Tongue (tissue), 2 donors: ENCODE measurements around the gene WDR26. TPM values are rescaled to one million over a fixed set of nuclear protein-coding genes. Genes with fewer than 3 reads are reported as not detected.
"Not testable (repeated sequence)": the region's sequence is repeated elsewhere in the genome, so short reads cannot be mapped to it uniquely, and the experiment has no call there.

Experiments
- DNase-seq: peaks from one replicate; pipeline ENCODE4 v3.0.0-alpha.2; 2015
- total RNA-seq: library from RNA; depleted of rRNA; stranded (reverse); fragments of >200 nt; gene quantifications from one replicate; pipeline ENCODE4 v1.2.3, GENCODE V29; 2014

Gene WDR26
- total RNA-seq, 1 donor from 2014 or later, result 86.1 TPM

- DNase-seq, result no peak
These were observed 42.0 kb downstream of the WDR26 start for GRCh38 chr1:224392411-224393249.

DNA sequence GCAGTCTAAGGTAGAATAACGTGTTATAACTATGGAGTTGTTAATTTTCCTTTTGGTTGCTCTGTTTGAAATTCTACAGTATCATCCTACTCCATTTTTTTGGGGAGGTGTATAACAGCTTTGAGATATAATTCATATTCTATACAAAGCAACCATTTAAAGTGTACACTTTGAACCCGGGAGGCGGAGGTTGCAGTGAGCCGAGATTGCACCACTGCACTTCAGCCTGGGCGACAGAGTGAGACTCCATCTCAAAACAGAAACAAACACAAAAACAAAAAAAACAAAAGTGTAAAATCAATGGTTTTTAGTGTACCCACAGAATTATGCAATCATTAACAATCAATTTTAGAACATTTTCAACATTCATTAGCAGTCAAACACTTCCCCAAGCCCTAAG is 44.1 kb downstream of the WDR26 start:
- DNase-seq, result no peak

DNA sequence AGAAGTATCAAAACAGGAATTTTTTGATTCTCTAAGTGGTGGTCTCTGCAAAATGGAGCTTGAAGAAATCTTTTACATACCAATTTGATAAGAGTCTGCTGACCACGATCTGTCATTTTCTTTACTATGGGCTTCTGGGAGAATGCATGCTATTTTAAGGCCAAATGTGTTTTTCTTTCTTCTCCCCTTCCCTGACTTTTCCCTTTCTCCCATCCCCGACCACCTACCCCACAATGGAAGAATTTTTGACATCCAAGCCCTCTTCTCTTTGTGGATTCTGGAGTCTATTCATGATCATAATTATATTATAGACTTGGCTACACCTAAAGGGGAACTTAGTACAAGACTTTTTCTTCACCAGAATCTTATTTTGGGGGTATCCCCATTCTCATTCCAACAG is 46.7 kb downstream of the WDR26 start:
- DNase-seq, result no peak

GRCh38 chr1:224387302-224387912 is 47.2 kb downstream of the WDR26 start:
- peak; percentile 60 for DNase-seq

DNA sequence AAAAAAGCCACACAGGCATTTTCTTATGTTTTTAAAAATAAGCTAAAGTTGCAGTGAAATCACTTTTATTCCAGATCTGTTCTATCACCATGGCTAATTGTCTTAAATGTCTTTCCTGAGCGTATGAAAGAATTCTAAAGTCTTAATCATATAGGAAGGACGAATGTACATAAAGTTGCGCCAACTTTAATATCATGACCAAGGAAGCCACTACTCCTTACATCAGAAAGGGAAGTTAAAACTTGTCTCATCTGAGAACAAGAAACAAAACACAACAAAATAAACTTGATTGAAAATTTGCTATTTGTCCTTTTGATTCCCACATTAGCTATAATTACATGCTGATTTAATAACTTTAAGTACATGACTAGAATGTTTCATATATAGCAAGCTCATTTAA is 51.4 kb downstream of the WDR26 start:
- DNase-seq, result no peak

DNA sequence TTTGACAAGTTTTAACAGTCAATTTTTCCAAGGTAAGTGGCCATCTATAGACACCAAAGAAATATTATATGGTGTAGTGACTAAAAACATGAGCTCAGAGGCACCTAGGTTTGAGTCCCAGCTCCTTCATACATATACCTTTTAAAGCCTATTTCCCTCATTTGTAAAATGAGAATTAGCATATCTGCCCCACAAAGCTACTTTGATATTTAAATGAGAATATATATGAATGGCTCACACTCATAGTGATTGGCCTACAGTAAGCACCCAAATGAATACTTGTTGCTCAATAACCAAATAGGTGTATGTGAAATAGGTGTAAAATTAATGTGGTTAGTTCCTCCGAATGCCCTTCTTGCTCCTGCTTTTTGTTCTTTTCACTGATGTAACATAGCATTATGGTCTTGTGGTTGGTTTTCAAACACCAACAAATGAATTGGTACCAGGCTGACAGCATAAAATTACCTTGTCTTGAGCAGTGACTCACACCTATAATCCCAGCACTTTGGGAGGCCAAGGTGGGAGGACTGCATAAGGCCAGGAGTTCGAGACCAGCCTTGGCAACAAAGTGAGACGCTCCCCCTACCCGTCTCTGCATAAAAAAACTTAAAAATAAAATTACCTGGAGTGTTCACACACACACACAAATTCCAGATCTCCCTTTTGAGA is 52.6 kb downstream of the WDR26 start:
- no peak for DNase-seq

DNA sequence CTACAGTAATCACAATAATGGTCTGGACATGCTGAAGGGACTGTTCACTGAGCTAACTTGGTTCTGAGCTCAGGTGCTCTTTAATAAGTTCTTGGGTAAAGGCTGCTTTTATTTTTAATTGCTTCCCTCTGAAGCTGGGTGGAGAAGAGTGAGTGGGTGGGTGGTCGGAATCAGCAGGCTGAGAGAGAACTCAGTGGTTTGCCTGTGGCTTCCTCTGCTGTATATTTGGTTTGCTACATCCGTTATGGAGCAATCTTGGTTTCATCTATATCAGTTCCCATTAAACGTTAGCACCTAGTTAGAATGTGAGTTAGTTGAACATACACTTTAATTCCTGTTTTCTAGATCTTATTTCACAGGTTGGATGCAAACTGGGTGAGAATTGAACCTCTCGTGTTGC is 54.6 kb downstream of the WDR26 start:
- DNase-seq, result no peak

- no peak for DNase-seq
These were observed 55.6 kb downstream of the WDR26 start for GRCh38 chr1:224378855-224379631.

GRCh38 chr1:224377676-224378006 is 57.0 kb downstream of the WDR26 start:
- DNase-seq, result no peak

- DNase-seq, result no peak
These were observed 59.5 kb downstream of the WDR26 start for GRCh38 chr1:224375059-224375458.

DNA sequence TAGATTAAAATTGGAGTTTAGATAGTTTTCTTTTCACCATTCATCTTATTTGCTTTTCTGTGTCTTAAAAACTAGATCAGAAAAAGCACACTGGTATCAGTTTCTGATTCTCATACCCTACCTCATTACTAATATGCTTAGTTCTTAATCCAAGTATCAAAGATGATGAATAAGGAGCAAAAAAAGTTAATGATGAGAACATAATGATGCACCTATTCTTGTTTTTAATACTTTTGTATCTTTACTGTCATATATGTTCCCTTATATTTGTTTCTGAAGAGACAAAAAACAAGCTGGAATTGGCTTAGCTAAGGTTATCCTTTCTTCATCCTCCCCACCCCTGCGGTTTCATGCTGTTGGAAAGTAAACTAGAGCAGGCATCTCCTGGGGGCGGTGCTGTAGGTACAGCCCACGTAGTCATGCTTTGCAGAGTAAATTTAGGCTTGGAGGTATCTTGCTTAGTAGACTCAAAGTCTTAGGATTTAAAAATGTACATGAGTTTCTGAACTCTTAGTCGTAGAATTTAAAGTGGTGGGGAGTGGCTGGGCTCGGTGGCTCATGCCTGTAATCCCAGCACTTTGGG is 61.5 kb downstream of the WDR26 start:
- DNase-seq, result no peak

DNA sequence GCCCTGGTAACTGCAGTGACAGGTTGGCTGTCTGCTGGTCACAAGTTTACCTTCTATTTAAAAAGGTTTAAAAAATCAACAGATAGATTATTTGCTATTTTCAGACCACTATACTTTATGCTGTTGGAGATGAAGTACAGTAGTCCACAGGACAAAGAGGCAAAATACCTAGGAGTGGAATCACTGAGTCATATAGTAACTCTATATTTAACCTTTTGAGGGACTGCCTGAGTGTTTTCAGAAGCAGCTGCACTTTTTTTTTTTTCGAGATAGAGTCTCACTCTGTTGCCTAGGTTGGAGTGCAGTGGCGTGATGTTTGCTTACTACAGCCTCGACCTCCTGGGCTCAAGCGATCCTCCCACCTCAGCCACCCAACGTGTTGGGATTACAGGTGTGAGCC is 66.2 kb downstream of the WDR26 start:
- no peak for DNase-seq

- DNase-seq, result no peak
These were observed 75.4 kb downstream of the WDR26 start for GRCh38 chr1:224359207-224359606.

DNA sequence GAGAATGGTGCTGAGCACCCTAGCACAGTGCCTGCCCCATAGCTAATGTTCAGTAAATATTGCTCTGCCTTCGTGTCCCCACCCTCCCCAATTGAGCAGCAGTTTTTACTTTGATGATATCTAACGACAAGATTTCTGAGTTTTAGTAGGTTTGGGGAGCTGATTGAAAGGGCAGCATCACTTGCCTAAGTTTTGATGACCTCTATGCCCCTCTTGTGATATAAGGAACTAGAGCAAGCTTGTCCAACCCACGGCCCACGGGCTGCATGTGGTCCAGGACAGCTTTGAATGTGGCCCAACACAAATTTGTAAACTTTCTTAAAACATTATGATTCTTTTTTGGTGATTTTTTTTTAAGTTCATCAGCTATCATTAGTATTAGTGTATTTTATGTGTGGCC is 76.4 kb downstream of the WDR26 start:
- no peak for DNase-seq

DNA sequence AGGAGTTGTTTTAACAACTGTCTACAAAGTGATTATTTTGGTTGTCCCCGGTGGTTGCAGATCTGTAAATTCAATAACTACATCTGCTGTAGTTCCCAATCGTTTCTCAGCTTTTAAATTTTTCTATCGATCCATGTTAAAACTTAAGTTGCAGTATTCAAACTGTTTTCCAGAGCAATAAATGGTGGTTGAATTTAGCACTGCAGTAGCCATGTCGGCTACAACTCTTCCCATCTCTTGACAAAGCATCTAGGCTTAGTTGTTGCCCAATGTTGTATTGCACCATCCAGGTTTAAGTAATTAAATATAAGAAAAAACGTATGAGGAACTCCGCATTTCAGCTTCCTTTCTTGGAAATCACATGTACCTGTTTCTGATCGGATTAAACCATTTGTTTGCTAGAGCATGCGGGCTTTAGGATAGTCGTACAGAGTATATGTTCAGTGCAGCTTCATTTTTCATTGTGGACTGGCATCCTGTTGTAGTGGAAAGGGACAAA is 76.9 kb downstream of the WDR26 start:
- DNase-seq, result peak; percentile 9

DNA sequence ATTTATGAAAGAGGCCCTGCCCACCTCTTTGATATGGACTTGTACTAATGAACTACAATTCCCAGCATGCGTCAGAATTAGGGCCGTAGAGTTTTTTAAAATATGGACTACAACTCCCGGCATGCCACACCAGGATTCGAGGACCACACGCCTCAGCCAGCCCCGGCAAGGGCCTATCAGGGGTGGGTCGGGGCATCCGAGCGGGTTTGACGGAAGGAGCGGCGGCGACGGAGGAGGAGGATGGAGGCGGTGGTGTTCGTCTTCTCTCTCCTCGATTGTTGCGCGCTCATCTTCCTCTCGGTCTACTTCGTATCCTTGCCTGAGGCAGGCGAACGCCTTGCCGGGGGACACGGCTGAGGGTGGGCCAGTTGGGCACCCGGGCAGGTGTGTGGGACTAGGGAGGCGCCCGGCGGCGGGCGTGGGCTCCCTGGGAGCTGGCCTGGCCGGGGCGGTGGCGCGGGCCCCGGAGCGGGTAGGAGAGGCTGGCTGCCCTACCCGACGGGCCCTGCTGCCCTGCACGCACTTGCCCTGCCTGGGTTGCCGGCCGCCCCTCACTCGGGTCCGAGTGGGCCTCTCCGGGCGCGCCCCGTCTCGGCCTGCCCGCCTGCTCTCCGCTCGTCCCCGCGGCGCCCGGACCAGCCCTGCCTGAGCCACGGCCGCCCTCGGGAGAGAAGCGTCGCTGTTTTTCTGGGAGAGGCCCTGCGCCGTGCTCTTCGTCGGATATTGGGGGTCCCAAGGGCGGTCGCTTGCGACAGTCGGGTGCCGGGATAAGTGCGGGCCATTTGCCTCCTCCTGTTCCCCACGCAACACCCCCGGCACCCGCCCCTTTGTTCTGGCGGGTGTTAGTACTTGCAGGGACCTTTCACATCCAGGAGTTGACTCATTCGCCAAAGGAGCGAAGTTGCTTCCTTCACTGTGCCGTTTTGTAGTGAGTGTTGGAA is 77.6 kb downstream of the WDR26 start, which contains the start of gene CNIH4:
Gene CNIH4, plus strand, starts transcription at position 195 of the 941 bp plus-strand sequence. Its CDS starts 46 bp downstream, at position 241.
- DNase-seq, result peak; percentile 98

DNA sequence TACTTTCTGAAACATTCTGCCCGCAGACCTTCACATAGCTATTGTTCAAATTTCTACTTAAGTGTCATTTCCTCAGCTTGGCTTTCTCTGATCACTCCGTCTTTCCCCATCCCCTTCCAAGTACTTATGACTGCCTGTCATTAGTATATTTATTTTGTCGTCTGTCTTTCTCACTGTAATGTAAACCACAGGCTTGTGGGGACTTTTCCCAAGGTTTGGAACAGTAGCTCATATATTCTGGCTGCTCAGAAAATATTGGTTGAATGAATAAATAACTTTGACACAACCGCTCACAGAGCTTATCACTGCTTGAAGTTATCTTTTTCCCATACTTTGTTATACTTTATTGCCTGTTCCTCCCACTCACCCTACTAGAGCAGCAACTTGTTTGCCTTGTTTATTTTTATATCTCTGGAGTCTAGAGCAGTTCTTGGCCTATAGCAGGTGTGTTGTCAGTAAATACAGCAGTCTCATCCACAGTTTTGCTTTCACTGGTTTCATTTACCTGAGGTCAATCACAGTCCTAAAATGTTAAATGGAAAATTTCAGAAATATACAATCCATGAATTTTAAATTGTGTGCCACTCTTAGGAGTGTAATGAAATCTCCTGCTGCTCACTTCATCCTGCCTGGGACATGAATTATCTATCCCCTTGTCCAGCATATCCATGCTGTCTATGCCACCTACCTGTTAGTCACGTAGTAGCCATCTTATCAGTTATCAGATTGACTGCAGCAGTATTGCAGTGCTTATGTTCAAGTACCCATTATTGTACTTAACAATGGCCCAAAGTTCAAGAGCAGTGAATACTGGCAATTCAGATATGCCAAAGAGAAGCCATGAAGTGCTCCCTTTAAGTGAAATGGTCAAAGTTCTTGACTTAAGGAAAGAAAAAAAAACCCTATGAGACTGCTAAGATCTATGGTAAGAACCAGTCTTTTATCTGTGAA is 80.3 kb downstream of the WDR26 start:
- DNase-seq, result no peak

DNA sequence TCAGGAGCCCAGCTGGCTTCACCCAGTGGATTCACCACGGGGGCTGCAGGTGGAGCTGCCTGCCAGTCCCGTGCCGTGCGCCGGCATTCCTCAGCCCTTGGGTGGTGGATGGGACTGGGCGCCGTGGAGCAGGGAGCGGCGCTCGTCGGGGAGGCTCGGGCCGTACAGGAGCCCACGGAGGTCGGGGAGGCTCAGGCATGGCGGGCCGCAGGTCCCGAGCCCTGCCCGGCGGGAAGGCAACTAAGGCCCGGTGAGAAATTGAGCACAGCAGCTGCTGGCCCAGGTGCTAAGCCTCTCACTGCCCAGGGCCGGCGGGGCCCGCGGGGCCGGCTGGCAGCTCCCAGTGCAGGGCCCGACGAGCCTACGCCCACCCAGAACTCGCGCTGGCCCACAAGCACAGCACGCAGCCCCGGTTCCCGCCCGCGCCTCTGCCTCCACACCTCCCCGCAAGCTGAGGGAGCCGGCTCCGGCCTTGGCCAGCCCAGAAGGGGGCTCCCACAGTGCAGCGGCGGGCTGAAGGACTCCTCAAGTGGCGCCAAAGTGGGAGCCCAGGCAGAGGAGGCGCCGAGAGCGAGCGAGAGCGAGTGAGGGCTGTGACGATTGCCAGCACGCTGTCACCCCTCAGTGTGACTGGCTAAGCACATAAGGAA is 82.0 kb downstream of the WDR26 start:
- DNase-seq, result not testable (repeated sequence)

- not testable (repeated sequence) for DNase-seq
These were observed 84.9 kb downstream of the WDR26 start for GRCh38 chr1:224349716-224350115.
